ENCODE results near the gene LOC101059915.
"Not testable (repeated sequence)": the region's sequence is repeated elsewhere in the genome, so short reads cannot be mapped to it uniquely, and the experiment has no call there.

The LOC101059915 gene

GRCh38 chrX:71675636-71676035 lies 8.3 kb downstream of the LOC101059915 start:
- not testable (repeated sequence) for DNase-seq (ENCODE audit: low read depth)

DNA sequence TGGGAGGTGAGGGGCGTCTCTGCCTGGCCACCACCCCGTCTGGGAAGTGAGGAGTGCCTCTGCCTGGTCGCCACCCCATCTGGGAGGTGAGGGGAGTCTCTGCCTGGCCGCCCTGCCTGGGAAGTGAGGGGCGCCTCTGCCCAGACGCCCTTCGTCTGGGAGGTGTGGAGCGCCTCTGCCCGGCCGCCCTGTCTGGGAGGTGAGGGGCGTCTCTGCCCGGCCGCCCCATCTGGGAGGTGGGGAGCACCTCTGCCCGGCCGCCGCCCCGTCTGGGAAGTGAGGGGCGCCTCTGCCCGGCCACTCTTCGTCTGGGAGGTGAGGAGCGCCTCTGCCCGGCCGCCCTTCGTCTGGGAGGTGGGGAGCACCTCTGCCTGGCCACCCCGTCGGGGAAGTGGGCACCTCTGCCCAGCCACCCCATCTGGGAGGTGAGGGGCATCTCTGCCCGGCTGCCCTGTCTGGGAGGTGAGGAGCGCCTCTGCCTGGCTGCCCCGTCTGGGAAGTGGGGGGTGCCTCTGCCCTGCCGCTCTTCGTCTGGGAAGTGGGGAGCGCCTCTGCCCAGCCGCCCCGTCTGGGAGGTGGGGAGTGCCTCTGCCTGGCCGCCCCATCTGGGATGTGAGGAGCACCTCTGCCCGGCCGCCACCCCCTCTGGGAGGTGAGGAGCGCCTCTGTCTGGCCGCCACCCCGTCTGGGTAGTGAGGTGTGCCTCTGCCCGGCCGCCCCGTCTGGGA lies 8.9 kb downstream of the LOC101059915 start:
- not testable (repeated sequence) for DNase-seq (ENCODE audit: low read depth)

DNA sequence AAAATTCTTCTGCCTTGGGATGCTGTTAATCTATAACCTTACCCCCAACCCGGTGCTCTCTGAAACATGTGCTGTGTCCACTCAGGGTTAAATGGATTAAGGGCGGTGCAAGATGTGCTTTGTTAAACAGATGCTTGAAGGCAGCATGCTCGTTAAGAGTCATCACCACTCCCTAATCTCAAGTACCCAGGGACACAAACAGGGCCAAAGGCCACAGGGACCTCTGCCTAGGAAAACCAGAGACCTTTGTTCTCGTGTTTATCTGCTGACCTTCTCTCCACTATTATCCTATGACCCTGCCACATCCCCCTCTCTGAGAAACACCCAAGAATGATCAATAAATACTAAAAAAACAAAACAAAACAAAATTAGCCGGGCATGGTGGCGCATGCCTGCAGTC lies 9.8 kb downstream of the LOC101059915 start:
- not testable (repeated sequence) for DNase-seq (ENCODE audit: low read depth)

GRCh38 chrX:71679575-71680207 lies 12.3 kb downstream of the LOC101059915 start:
- no peak for DNase-seq (ENCODE audit: low read depth)

GRCh38 chrX:71696641-71697465 lies 29.5 kb downstream of the LOC101059915 start:
- not testable (repeated sequence) for DNase-seq (ENCODE audit: low read depth)

DNA sequence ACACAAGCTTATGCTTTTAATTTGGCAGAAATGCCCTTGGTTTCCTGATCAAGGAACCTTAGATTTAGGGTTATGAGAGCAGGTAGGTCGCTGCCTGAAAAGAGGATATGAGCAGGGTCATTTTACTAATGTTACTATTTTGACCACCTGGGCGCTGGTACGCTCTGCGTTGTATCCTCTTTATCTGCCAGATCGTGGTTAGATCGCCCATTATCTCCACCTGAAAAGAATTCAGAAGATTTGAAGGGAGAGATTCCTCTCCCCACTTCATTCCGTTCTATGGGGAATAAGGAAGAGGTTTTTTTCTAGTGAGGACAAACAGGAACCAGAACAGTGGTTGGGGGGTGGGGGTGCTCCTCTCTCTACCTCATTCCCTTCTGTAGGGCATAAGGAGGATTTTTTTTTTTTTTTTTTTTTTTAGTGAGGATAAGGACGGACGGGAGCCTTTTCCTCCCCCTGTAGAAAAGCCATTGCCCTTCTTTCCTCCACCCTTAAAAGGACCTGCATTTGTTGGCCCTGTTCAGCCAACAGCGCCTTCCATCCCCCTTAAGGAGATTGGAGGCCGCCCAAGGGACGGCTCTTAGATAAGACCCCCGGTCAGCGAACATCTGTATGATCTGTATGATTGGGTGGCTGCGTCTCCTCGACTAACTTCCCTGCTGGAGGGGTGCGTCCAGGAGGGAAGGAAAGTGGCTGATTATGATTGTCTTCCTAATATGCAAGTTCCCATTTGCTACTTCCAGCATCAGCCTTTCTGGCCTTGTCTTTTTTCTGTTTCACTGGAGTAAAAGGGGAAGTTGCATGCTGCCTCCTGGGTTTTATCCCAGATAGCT lies 30.3 kb downstream of the LOC101059915 start:
- not testable (repeated sequence) for DNase-seq (ENCODE audit: low read depth)

GRCh38 chrX:71698299-71699022 lies 31.1 kb downstream of the LOC101059915 start:
- not testable (repeated sequence) for DNase-seq (ENCODE audit: low read depth)

DNA sequence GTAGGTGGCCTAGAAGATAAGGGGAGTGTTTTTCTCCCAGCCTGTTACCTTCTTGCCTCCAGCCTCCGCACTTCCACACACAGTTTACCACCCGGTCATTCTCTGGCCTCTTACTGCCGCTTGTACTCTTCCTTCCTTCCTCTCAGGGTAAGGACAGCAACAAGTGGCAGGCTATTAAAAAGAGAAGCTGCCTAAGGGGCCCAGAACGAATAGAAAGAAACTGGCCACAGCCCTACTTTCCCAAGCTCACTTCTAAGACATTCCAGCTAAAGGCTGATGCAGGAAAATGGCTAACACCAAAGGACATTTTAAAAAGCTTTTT lies 31.6 kb downstream of the LOC101059915 start:
- not testable (repeated sequence) for DNase-seq (ENCODE audit: low read depth)

DNA sequence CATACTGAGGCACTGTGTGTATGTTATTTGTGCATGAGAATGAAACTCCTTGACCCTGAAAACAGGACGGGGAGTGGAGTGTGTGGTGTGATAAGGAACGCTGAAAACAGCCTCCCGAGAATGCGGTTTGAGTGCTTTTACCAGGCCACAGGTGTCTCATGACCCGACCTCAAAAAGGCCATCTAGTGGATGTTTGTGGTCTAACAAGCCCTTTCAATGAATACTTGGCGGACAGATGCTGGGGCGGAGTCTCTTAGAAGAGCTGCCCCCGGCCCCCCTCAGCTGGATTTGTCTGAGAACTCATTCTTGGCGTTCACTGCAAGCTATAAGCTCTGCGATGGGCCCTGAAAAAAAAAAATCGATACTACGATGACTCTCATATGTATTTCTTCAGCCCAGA lies 35.5 kb downstream of the LOC101059915 start:
- not testable (repeated sequence) for DNase-seq (ENCODE audit: low read depth)

GRCh38 chrX:71714064-71714463 lies 46.7 kb downstream of the LOC101059915 start:
- not testable (repeated sequence) for DNase-seq (ENCODE audit: low read depth)

DNA sequence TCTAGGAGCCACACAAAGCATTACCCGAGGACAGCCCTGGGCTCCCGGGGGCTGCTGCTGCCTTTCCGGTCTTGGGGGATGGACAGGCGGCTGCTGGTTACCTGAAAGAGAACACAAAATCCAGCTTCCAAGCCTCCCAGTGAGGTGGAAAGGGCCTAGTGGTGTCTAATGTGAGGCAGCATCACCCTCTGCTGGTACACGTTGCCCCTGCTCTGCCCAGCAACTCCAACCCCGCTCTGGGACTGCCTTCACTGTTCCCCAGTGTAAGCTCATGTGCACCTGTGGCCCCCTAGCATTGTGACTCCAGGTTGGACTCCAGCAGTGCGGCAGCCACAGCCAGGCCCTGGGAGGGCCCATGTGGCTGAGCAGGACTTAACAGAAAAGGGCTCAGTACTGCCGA lies 48.2 kb downstream of the LOC101059915 start:
- not testable (repeated sequence) for DNase-seq (ENCODE audit: low read depth)

DNA sequence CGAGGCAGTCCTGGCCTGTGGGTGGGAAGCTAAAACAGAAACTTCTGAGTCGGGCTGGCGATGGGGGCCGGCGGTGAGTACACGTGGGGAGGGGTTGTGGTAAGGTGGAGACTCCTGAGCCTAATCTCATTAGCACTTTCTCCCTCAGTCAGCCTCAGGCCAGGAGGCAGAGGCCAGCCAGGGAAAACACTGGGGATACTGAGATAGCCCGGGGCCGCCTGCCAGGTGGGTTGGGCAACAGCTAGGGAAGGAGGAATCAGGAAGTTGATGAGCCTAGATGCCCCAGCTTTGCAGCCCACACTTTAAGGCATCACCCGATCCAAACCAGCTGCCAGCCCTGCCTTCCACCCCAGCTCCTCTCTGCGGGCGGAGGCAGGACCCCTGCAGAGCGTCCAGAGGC lies 49.0 kb downstream of the LOC101059915 start:
- not testable (repeated sequence) for DNase-seq (ENCODE audit: low read depth)

DNA sequence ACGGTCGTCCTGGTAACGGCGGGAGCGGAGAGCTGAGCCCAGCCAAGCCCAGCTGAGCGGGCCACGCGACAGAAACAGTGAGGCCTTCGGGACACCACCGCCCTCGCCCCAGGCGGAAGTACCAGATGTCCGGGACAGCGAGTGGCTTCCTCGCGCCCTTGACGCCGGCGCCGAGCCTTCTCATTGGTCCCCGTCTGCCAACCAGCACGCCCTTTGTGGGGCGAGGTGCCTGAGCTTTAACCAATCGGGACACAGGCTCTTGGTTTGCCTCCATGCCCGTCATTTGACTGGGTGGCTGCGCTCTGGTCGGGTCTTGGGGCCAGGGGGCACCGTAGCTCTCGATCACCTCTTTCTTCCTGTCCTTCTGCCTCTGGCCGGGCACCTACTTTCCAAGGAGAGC lies 50.8 kb downstream of the LOC101059915 start, which contains the start of gene CXorf49:
CXorf49 (minus strand) TSS at position 101 of the 400 bp plus-strand sequence. CDS start 134 bp downstream, outside the sequence.
- DNase-seq (ENCODE audit: low read depth) = not testable (repeated sequence)

GRCh38 chrX:71719195-71719594 lies 51.8 kb downstream of the LOC101059915 start:
- DNase-seq (ENCODE audit: low read depth) = not testable (repeated sequence)

DNA sequence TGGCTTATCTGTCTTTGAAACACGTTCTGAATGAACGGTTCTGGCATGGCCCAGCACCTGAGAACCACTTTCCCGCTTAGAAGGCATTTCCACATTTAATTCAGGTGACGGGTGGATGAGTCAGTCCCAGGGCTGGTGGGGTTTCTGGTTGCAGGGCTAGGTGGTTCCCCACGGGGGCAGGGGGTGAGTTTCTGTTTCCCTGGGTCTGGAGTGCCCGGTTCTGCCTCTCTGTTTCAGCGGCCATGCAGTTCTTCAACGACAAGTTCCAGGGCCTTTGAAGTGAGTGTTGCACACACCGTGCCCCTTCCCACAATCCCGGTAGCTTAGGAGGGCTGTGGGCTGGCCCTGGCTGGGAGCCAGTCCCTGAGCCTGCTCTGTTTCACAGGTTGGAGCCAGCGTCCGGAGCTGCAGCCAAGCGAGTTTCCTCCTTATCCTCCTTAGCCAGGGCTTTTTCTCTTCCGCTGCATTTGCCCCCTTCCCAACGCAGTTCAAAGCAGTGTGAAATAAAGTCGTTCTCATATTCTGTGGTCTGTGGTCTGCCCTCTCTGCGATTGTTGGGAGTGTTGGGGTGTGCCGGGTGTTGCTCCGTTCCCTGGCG lies 53.0 kb downstream of the LOC101059915 start:
- not testable (repeated sequence) for DNase-seq (ENCODE audit: low read depth)

Data from stimulated activated CD8-positive, alpha-beta memory T cell treated with anti-CD3 and anti-CD28 coated beads, Interleukin-7, amount 100 ng/mL, for 24 hours (primary cell).